ENCODE data around the gene AMH. TPM values are rescaled to one million over a fixed set of nuclear protein-coding genes. Genes with fewer than 3 reads are reported as not detected.

AMH gene
- total and polyA plus RNA-seq, 2 of the 13 experiments (the other 11 are each of a cell fraction or from before 2014, with no cell fraction given) = 0.03 to 0.18 TPM

DNA sequence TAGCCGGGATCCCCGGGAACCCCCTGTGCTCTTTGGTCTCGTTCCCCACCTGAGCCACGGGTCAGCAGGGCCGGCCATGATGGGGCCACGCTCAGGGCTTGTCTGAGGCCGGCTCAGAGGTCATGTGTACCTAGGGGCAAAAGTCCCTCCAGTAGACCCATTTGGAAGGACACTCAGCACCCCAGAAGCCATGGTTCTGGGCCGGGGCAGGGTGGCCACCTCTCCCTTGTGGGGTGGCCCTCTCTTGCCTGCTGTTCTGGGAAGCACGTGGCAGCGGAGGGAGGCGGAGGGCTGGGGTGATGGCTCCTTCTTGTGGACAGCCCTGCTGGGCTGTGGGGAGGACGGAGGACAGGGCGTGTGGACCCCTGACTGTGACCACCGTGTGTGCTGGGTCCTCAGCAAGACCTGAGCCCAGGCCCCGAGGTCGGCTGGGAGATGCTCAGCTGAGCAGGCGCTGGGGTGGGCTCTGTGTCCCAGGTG, 39.3 kb downstream of the AMH start (continued):
- TF ChIP-seq TEF (CRISPR knock-in tag; IDR thresholded peaks at IDR 0.05) (no peak), MXD4 (CRISPR knock-in tag; IDR thresholded peaks at IDR 0.05) (0 out of 2 replicates have a peak, but pooled peaks have one; percentile 38)

DNA sequence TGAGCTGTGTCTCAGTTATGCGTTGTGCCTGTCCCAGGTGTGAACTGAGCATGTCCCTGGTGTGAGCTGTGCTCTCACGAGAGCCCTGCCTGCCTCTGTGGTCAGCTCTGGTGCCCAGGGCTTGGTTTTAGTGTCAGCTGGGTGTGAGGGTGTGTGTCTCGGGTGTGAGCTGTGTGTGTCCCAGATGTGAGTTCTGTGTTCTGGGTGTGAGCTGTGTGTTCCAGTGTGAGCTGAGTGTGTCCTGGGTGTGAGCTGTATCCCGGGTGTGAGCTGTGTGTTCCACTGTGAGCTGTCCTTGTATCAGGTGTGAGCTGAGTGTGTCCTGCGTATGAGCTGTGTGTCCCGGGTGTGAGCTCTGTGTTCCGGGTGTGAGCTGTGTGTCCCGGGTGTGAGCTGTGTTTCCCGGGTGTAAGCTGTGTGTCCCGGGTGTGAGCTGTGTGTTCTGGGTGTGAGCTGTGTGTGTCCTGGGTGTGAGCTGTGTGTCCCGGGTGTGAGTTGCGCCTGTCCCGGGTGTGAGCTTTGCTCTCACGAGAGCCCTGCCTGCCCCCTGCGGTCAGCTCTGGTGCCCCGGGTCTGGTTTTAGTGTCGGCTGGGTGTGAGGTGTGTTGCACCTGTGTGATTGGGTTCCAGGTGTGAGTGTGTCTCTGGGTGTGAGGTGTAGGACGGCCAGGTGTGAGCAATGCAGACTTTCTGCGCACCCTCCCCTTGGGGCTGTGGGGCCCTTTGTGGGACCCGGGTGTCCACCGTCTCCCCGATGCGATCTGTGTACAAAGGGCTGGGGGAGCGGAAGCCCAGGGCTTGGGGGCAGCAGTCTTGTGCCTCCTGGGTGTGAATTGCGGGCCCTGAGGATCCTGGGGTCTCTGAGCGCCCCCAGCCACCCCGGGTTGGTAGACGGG, 39.9 kb downstream of the AMH start:
- in situ Hi-C loops (cut with HindIII; ENCODE audit: extremely low pct_ligation_motif_present, low pct_unique_long_range_greater_than_20kb) (no loop called here), intact Hi-C loops (cut with micrococcal nuclease; ENCODE audit: unreplicated experiment) (no loop called here)
- Histone ChIP-seq H3K9ac (ENCODE audit: insufficient read depth, low read depth, low read length) (0 out of 2 replicates have a peak overlapping the region, but pooled peaks have one; percentile 18), H3K4me2 (ENCODE audit: low read depth, low read length) (peak overlapping the region; percentile 68), H3K27me3 (ENCODE audit: control insufficient read depth in 1 of 2, insufficient read depth in 2 of 2, low read length in 2 of 2) (peaks cover 30 to 83% of the 10 kb centered on the region in 2 experiments), H3K9me3 (ENCODE audit: low read length) (no peaks in the 10 kb centered on the region), H3K79me2 (ENCODE audit: insufficient read depth, low read length) (no peaks in the 10 kb centered on the region), H2AFZ (ENCODE audit: low read length) (no peak overlapping the region), H3K36me3 (replicated peaks in 1 of 2; ENCODE audit: control insufficient read depth in 1 of 2, insufficient read depth in 2 of 2, low read length in 2 of 2) (no peaks in the 10 kb centered on the region), H3K4me3 (replicated peaks in 1 of 3; ENCODE audit: insufficient read depth in 1 of 3, low read depth in 2 of 3, low read length in 3 of 3) (peak overlapping the region in 1 of 3 experiments; percentile 53; a peak in 2 of 6 replicates), H4K20me1 (ENCODE audit: insufficient read depth, low read length) (no peaks in the 10 kb centered on the region; the same call in 1 of the 2 replicates), H3K27ac (ENCODE audit: extremely low read length, insufficient read depth, low read length) (no peak overlapping the region), H3K4me1 (ENCODE audit: insufficient read depth, low read length) (peaks cover 46% of the 10 kb centered on the region)
- no peak for FAIRE-seq
- 27% methylated on average over 5 of the region's 28 CpGs for WGBS (ENCODE audit: low lambda C conversion rate)
- peak; percentile 19; the same call in 2 of the 3 replicates for ATAC-seq
- no peak for DNase-seq (ENCODE audit: low spot score)
- CTCF ChIA-PET (ENCODE audit: low intra/inter-chr PET ratio, low total read pairs) = no interaction called here
- TF ChIP-seq ZNF30 (CRISPR knock-in tag; IDR thresholded peaks at IDR 0.05) (0 out of 2 replicates have a peak, but pooled peaks have one; percentile 32), EZH2 (conservative IDR thresholded peaks at IDR 0.05; ENCODE audit: low read depth, low read length) (peak; percentile 72), ZNF280D (CRISPR knock-in tag; IDR thresholded peaks at IDR 0.05) (0 out of 2 replicates have a peak, but pooled peaks have one; percentile 14), ZFX (CRISPR knock-in tag; IDR thresholded peaks at IDR 0.05; ENCODE audit: low read depth) (no peak), ZNF18 (CRISPR knock-in tag; IDR thresholded peaks at IDR 0.05; ENCODE audit: insufficient replicate concordance) (peak; percentile 100), ZBTB43 (CRISPR knock-in tag; conservative IDR thresholded peaks at IDR 0.05) (peak; percentile 85; the same call in 1 of the 2 replicates)
- no TSS peak for BruUV-seq (replicated peaks)
- POLR2A ChIA-PET = interaction anchor here (0.9 kb wide), 1 partner anchor 54 kb away, joined by 5 read pairs; no protein-coding TSS in a partner anchor

Data from HepG2 (cell line).